GM12878 (cell line): ENCODE data around the gene DDX19B. TPM values are rescaled to one million over a fixed set of nuclear protein-coding genes. Genes with fewer than 3 reads are reported as not detected.

ENCODE experiments used
- ATAC-seq: fragments of 200-7000 bp; cut with Tn5 transposase; 3 replicates; pipeline ENCODE4 v1.9.1; 2020; ENCODE audit warnings: mild to moderate bottlenecking, moderate library complexity
- BruUV-seq: library from RNA; stranded (reverse); fragments of 400-500 nt; replicated peaks from 2 replicates; lab custom pipeline; 2021; lab: Mats Ljungman, UMichigan
- CTCF ChIA-PET: fragments of 300-600 bp; sonication (Branson Sonifier 250); formaldehyde crosslinking; extraction: SDS; loops from one replicate; lab custom pipeline; 2021; ENCODE audit warnings: inconsistent platforms; lab: Yijun Ruan, JAX
- POLR2A ChIA-PET: fragments of 350-600 bp; formaldehyde crosslinking; extraction: SDS; loops from one replicate; lab custom pipeline; 2021; ENCODE audit warnings: inconsistent platforms; lab: Charles Lee
- RAD21 ChIA-PET: fragments of 300-600 bp; sonication (Branson Sonifier 250); formaldehyde crosslinking; loops from one replicate; lab custom pipeline; 2023; ENCODE audit warnings: antibody characterized with exemption; ENCODE audit not compliant: unreplicated experiment; lab: Charles Lee
- SMC1A ChIA-PET: fragments of 300-600 bp; sonication (Branson Sonifier 250); formaldehyde crosslinking; loops from one replicate; lab custom pipeline; 2023; ENCODE audit not compliant: unreplicated experiment, uncharacterized antibody; lab: Charles Lee
- DNase-seq: peaks from one replicate; pipeline ENCODE4 v3.0.0-alpha.2; 2011; ENCODE audit warnings: low read depth, low spot score
- FAIRE-seq: peaks from 3 replicates; lab custom pipeline; 2011; peaks lifted over from hg19 to GRCh38; lab: Jason Lieb, UNC
- H2AFZ ChIP-seq: 2 replicates; pipeline ENCODE4 v1.6.0; 2011; ENCODE audit warnings: low read depth, low read length, control low read depth; ENCODE audit not compliant: control insufficient read depth
- H3K27ac ChIP-seq: 2 replicates; pipeline ENCODE4 v1.5.1; 2011; ENCODE audit warnings: control low read depth; ENCODE audit not compliant: control insufficient read depth, insufficient read depth
- H3K27me3 ChIP-seq, 2 experiments: replicated peaks in 1 of 2; 2 replicates each; pipeline versions ENCODE4 v1.6.0 to v1.6.1; 2011; ENCODE audit warnings: low read length in 1 of 2; ENCODE audit not compliant: control insufficient read depth in 2 of 2, insufficient read depth in 2 of 2
- H3K36me3 ChIP-seq, 2 experiments: 2 replicates each; pipeline ENCODE4 v1.5.1; 2011; ENCODE audit warnings: low read length in 1 of 2; ENCODE audit not compliant: control insufficient read depth in 2 of 2, insufficient read depth in 2 of 2
- H3K4me1 ChIP-seq: 2 replicates; pipeline ENCODE4 v1.6.1; 2011; ENCODE audit warnings: mild to moderate bottlenecking, low read length, moderate library complexity, mixed read lengths; ENCODE audit not compliant: control insufficient read depth, insufficient read depth
- H3K4me2 ChIP-seq: 2 replicates; pipeline ENCODE4 v1.6.0; 2011; ENCODE audit warnings: control low read depth; ENCODE audit not compliant: control insufficient read depth, insufficient read depth
- H3K4me3 ChIP-seq: fragments of 200-600 bp; sonication (generic); 2 replicates; pipeline ENCODE4 v1.5.1; 2016
- H3K79me2 ChIP-seq: 2 replicates; pipeline ENCODE4 v1.6.0; 2011; ENCODE audit warnings: low read length; ENCODE audit not compliant: control insufficient read depth, insufficient read depth
- H3K9ac ChIP-seq: 2 replicates; pipeline ENCODE4 v1.8.0; 2011; ENCODE audit warnings: low read length, control low read depth, mixed read lengths; ENCODE audit not compliant: control insufficient read depth, insufficient read depth
- H3K9me3 ChIP-seq: replicated peaks from 3 replicates; pipeline ENCODE4 v1.5.1; 2011; ENCODE audit warnings: mild to moderate bottlenecking, low read length; ENCODE audit not compliant: control insufficient read depth, insufficient read depth
- H4K20me1 ChIP-seq: 2 replicates; pipeline ENCODE4 v1.6.0; 2011; ENCODE audit not compliant: control insufficient read depth, insufficient read depth
- BACH1 ChIP-seq: fragments of 450-650 bp; IDR thresholded peaks from 2 replicates; pipeline ENCODE4 v1.6.1; 2017; ENCODE audit warnings: mild to moderate bottlenecking, borderline replicate concordance
- CHD1 ChIP-seq: IDR thresholded peaks from 2 replicates; pipeline ENCODE4 v1.6.1; 2012; ENCODE audit warnings: low read depth, low read length, improper control_type of control experiment
- CTCF ChIP-seq, 3 experiments: IDR thresholded peaks in 2 of 3; conservative IDR thresholded peaks in 1 of 3; 2 replicates each; pipeline ENCODE4 v1.5.1; 2011; ENCODE audit warnings: low read depth in 3 of 3, low read length in 3 of 3, mild to moderate bottlenecking in 3 of 3, control low read depth in 2 of 3, moderate library complexity in 2 of 3, inconsistent platforms in 1 of 3, mixed read lengths in 1 of 3; ENCODE audit not compliant: control insufficient read depth in 2 of 3, insufficient read depth in 1 of 3; ENCODE audit errors: extremely low read depth in 1 of 3
- DPF2 ChIP-seq: fragments of 450-650 bp; IDR thresholded peaks from 2 replicates; pipeline ENCODE4 v1.6.1; 2017; ENCODE audit warnings: mild to moderate bottlenecking
- GATAD2B ChIP-seq: fragments of 450-650 bp; conservative IDR thresholded peaks from 2 replicates; pipeline ENCODE4 v1.6.1; 2017; ENCODE audit warnings: low read depth, mild to moderate bottlenecking, moderate library complexity
- HDAC6 ChIP-seq: fragments of 200-600 bp; sonication (generic); IDR thresholded peaks from one replicate; pipeline ENCODE4 v1.8.0; 2017; ENCODE audit warnings: antibody characterized with exemption; ENCODE audit not compliant: unreplicated experiment
- MAX ChIP-seq: IDR thresholded peaks from 2 replicates; pipeline ENCODE4 v1.6.1; 2012; ENCODE audit warnings: low read depth, low read length, improper control_type of control experiment
- NKRF ChIP-seq: fragments of 450-650 bp; conservative IDR thresholded peaks from 2 replicates; pipeline ENCODE4 v1.6.1; 2017; ENCODE audit warnings: mild to moderate bottlenecking, moderate library complexity
- PAX5 ChIP-seq: IDR thresholded peaks from 2 replicates; pipeline ENCODE4 v1.6.1; 2011; ENCODE audit warnings: low read depth, low read length, borderline replicate concordance
- PAX8 ChIP-seq: fragments of 450-650 bp; IDR thresholded peaks from 2 replicates; pipeline ENCODE4 v1.6.1; 2017; ENCODE audit warnings: mild to moderate bottlenecking, moderate library complexity
- PML ChIP-seq: IDR thresholded peaks from 2 replicates; pipeline ENCODE4 v1.6.1; 2012; ENCODE audit warnings: low read length, inconsistent platforms
- ZNF207 ChIP-seq: fragments of 450-650 bp; IDR thresholded peaks from 2 replicates; pipeline ENCODE4 v1.6.1; 2014; ENCODE audit warnings: antibody characterized with exemption, mild to moderate bottlenecking, borderline replicate concordance
- WGBS: methylation state at CpG from one replicate; pipeline ENCODE4 v1.1.6; 2016; ENCODE audit warnings: low lambda C conversion rate; ENCODE audit not compliant: insufficient replicate concordance, insufficient coverage; ENCODE audit errors: missing lambda C conversion rate; 5-methylcytosine and 5-hydroxymethylcytosine counted together
- in situ Hi-C: fragments of 300-500 bp; cut with MboI; formaldehyde crosslinking; loops from 9 replicates; pipeline ENCODE4 v1.14.3; 2018; ENCODE audit warnings: mixed read lengths
- intact Hi-C: fragments of 100-400 bp; cut with micrococcal nuclease; formaldehyde crosslinking; loops from one replicate; pipeline ENCODE4 v1.14.2; 2022; ENCODE audit not compliant: unreplicated experiment
- polyA plus RNA-seq, 11 experiments: library from polyadenylated mRNA; depleted of rRNA in 4 of 11; unstranded in 6 of 11; stranded (reverse) in 5 of 11; fragments of >200 nt; fragmentation: Nextera tagmentation in 4 of 11; fragmentation: Illumina TruSeq in 1 of 11; extraction: Ambion mirVana in 4 of 11; extraction: Trizol in 1 of 11; gene quantifications; 1 replicate in 1 of 11; 2 replicates in 10 of 11; pipeline versions ENCODE4 v1.2.1 to v1.2.3, GENCODE V29; 2011 to 2016; ENCODE audit warnings: inconsistent platforms in 2 of 11, missing spikeins in 2 of 11, low read depth in 1 of 11
- total RNA-seq, 4 experiments: library from RNA; depleted of rRNA in 3 of 4; stranded (reverse); fragments of >200 nt in 3 of 4; fragmentation: Illumina TruSeq in 1 of 4; extraction: Trizol in 1 of 4; gene quantifications; 2 replicates each; pipeline versions ENCODE4 v1.2.1 to v1.2.3, GENCODE V29; 2013 to 2021

The DDX19B gene
- total and polyA plus RNA-seq, 10 of the 15 experiments (the other 5 are each of a cell fraction or from before 2014, with no cell fraction given): 14.1 to 69.1 (median 42.5) TPM

- Histone ChIP-seq H3K27ac (peak overlapping the region; percentile 71), H3K79me2 (peaks cover 27% of the 10 kb centered on the region), H3K9me3 (no peaks in the 10 kb centered on the region), H2AFZ (no peak overlapping the region), H3K4me3 (peak overlapping the region; percentile 76), H3K9ac (peak overlapping the region; percentile 79)
- in situ Hi-C loops (no loop called here), intact Hi-C loops (loop anchor here (10.0 kb wide), 1 partner anchor 86 kb away; no protein-coding TSS in a partner anchor)
- WGBS: 1% methylated on average over 64 of the region's 92 CpGs
- DNase-seq: no peak
- ChIA-PET CTCF (interaction anchor here (1.0 to 3.2 kb wide), 5 partner anchors 12 to 86 kb away, joined by 3 to 14 read pairs (median 5); partner anchors contain the start of gene DDX19B), SMC1A (no interaction called here)
- peak; percentile 55 for TF ChIP-seq HDAC6
- no peak for TF ChIP-seq PAX5
- TF ChIP-seq CTCF (IDR thresholded peaks at IDR 0.05 in 2 of 3, conservative IDR thresholded peaks at IDR 0.05 in 1 of 3; ENCODE audit: control insufficient read depth in 2 of 3, extremely low read depth in 1 of 3, insufficient read depth in 1 of 3, low read depth in 3 of 3, low read length in 3 of 3): peak in 1 of 3 experiments; percentile 37; a peak in 2 of 6 replicates
- peak; percentile 35 for TF ChIP-seq NKRF
- no peak for TF ChIP-seq PML
- peak; percentile 24; the same call in 1 of the 2 replicates for TF ChIP-seq ZNF207
- TF ChIP-seq MAX: peak; percentile 60; the same call in 1 of the 2 replicates
- no peak for TF ChIP-seq PAX8
- TF ChIP-seq GATAD2B: peak; percentile 70; the same call in 1 of the 2 replicates
- peak; percentile 57 for TF ChIP-seq DPF2
- 0 out of 2 replicates have a peak, but pooled peaks have one; percentile 25 for TF ChIP-seq BACH1
- TF ChIP-seq CHD1: 0 out of 2 replicates have a peak, but pooled peaks have one; percentile 18
- TF ChIP-seq, all 136 proteins: peak for 9
- no peak for FAIRE-seq
- ChIA-PET RAD21 (no interaction called here), POLR2A (interaction anchor here (0.5 kb wide), 2 partner anchors 21 to 377 kb away, joined by 3 to 4 read pairs; no protein-coding TSS in a partner anchor)
- BruUV-seq: no TSS peak
- Histone ChIP-seq H3K4me1 (no peaks in the 10 kb centered on the region), H4K20me1 (no peaks in the 10 kb centered on the region), H3K36me3 (peaks cover 17 to 28% of the 10 kb centered on the region in 2 experiments), H3K27me3 (no peaks in the 10 kb centered on the region), H3K4me2 (peak overlapping the region; percentile 78)
- peak; percentile 57 for ATAC-seq
These were observed 48.0 kb upstream of the DDX19B start for GRCh38 chr16:70250748-70251628.
